ENCODE measurements around the gene PKP4.

GRCh38 chr2:158717366-158718195 lies 260.8 kb downstream of the PKP4 start:
- TF ChIP-seq TAF1 (IDR thresholded peaks at IDR 0.05; ENCODE audit: low read depth, low read length) (no peak), PAX5 (IDR thresholded peaks at IDR 0.05; ENCODE audit: insufficient read depth, low read length, severe bottlenecking) (no peak), SPI1 (IDR thresholded peaks at IDR 0.05; ENCODE audit: low read depth, low read length) (no peak), POLR2A (IDR thresholded peaks at IDR 0.05; ENCODE audit: low read depth, low read length) (no peak)

All from GM12891 (cell line).